NK-92 treated with Interleukin-12 subunit alpha and Interleukin-12 subunit beta, amount 100 ng/mL, for 24 hours (cell line): ENCODE data around the gene RPS6KB2.
"Not testable (repeated sequence)": the region's sequence is repeated elsewhere in the genome, so short reads cannot be mapped to it uniquely, and the experiment has no call there.

Experiments
- DNase-seq: peaks from one replicate; lab custom pipeline; 2025; lab: John Stamatoyannopoulos, UW

Gene RPS6KB2

DNA sequence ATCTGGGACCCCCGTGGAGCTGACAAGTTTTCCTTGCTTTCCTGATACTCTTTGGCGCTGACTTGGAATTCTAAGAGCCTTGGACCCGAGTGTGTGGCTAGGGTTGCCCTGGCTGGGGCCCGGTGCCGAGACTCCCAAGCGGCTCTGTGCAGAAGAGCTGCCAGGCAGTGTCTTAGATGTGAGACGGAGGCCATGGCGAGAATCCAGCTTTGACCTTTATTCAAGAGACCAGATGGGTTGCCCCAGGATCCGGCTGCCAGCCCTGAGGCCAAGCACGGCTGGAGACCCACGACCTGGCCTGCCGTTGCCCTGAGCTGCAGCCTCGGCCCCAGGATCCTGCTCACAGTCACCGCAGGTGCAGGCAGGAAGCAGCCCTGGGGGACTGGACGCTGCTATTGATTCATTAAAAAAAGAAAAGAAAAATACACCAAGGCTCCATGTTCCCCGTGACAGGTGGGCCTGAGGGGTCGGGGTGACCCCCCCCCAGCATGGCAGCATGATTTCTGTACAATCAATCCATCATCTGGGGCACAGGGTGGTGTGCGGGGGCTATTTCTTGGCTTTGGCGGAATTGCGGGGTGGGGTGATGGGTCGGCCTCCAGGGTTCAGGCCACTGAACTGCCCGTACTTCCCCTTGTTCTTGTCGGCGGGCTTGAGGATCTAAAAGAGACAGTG is 30.2 kb upstream of the RPS6KB2 start:
- DNase-seq: no peak

DNA sequence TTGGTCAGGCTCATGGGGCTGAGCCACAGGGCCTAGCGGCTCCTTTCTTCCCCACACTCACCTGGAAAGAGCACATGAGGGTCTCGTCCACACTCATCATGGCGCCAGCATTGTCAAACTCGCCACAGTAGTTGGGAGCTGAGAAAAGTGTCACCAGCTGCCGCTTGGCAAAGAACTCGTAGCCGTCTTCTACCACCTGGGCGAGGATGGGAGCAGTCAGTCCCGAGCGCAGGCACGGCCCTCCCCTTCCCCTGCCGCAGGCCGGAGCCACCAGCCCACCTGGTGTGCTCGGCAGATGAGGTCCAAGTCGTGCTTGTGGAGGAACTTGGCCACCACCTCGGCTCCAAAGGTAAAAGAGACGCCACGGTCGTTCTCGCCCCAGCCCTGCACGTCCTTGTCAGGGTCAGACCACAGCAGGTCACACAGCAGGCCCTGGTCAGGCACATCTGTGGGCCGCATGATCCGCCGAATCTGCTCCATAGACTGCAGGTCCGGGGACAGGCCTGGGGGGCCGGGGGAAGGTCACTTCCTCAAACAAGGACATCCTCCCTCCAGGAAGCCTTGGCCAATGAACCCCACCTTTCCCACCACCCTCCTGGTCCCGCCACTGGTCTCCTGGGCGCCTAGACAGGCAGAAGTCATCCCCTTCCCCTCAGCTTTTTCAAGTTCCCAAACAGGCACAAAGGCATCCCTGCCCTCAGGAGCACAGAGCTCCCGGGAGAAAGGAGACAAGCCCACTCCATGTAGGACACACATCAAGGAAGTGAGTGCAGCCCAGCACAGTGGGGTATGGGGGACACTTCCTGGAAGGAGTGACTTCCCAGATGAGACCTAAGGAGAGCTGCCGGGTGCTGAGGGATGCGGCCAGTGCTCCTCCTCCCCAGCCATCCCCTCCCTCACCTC is 29.4 kb upstream of the RPS6KB2 start:
- DNase-seq: no peak

DNA sequence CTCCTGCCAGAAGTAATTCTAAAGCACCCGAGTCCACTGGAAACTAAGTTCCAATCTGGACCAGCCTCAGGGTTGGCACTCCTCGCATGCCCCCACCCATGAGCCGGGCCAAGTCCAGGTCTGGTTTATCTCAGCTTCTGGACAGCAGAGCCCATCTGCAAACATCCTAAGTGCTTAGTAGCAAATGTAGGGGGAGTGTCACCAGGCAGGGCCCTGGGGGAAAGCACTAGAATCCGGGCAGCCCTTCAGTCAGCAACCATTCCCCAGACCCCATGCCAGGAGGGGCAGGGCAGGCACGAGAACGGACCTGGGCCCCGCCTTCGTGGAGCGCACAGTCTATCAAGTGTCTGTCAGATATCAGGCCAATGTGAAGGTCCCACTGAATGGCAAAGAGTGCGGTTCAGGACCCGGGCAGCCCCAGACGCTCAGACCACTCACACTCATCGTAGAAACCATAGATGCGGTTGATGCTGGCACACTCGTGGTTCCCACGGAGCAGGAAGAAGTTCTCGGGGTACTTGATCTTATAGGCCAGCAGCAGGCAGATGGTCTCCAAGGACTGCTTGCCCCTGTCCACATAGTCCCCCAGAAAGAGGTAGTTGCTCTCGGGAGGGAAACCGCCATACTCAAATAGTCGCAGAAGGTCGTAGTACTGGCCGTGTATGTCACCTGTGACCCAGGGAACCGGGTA is 27.9 kb upstream of the RPS6KB2 start:
- no peak for DNase-seq

GRCh38 chr11:67400942-67401494 is 27.3 kb upstream of the RPS6KB2 start:
- no peak for DNase-seq

DNA sequence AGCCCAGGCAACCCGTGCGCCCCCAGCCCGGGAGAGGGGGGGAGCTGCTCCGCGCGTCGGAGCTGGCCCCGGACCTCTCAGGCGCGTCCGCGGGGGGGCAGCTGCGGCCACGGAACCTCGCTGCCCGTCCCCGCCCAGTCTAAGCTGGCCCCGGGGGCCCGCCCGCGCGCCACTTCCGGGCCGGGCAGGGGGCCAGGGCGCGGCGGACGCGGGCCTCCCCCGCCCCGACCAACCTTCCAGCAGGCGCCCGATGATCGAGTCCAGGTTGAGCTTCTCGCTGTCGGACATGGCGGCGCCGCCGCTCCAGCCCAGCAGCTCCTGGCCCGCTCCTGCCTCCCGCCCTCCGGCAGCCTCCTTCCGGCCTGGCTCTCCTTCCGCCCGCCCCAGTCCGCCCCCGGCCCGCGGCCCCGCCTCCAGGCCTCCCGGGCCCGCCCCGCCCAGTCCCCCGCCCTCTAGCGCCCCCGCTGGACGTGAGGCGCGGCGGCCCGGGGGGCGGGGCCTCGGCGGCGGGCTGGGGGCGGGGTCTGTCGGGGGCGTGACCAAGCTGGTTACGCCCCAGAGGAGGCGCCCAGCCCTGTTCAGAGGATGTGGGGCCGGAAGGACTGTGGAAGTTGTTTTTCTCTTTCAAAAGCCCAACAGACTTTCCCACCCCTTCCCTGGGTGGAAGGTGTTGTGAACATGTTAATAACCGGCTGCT is 26.7 kb upstream of the RPS6KB2 start, which contains the start of gene PPP1CA:
TSS of gene PPP1CA (minus strand) at position 364 of the 697 bp plus-strand sequence. CDS start at position 288, 76 bp downstream.
- peak; percentile 87 for DNase-seq

DNA sequence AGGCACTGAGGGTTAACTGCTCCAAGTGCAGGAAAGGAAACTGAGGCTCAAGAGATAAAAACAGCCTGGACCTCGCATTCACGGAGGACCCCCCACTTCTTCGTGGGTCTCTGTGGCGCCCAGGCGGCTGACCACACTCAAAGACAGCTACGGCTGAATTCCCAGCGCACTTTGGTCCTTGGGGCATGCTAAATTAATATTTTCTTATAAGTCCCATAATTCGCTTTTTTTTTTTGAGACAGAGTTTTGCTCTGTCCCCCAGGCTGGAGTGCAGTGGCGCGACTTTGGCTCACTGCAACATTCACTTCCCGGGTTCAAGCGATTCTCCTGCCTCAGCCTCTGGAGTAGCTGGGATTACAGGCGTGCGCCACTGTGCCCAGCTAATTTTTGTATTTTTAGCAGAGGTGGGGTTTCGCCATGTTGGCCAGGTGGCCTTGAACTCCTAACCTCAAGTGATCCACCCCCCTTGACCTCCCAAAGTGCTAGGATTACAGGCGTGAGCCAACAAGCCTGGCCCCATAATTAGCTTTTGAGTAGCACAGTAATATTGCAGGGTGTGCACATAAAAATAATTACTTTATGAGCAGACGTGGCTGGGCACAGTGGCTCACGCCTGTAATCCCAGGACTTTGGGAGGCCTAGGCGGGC is 26.0 kb upstream of the RPS6KB2 start:
- DNase-seq: not testable (repeated sequence)

GRCh38 chr11:67403085-67403484 is 25.2 kb upstream of the RPS6KB2 start:
- DNase-seq: not testable (repeated sequence)

GRCh38 chr11:67404515-67405195 is 23.6 kb upstream of the RPS6KB2 start:
- no peak for DNase-seq

DNA sequence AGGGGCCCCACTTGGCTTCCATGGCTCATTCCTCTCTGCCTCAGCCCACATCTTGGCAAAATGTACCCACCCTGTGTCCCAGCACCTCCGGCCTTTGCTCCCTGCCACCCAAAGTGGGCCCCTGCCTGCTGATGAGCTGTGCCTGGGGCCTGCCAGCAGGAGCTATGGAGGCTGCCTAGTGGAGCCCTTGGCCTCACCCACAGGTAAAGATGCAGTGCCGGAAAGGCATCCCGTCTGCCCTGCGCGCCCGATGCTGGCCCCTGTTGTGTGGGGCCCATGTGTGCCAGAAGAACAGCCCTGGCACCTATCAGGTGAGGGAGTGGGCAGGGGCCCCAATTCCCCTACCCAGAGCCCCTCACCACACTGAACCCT is 23.1 kb upstream of the RPS6KB2 start:
- DNase-seq: no peak

DNA sequence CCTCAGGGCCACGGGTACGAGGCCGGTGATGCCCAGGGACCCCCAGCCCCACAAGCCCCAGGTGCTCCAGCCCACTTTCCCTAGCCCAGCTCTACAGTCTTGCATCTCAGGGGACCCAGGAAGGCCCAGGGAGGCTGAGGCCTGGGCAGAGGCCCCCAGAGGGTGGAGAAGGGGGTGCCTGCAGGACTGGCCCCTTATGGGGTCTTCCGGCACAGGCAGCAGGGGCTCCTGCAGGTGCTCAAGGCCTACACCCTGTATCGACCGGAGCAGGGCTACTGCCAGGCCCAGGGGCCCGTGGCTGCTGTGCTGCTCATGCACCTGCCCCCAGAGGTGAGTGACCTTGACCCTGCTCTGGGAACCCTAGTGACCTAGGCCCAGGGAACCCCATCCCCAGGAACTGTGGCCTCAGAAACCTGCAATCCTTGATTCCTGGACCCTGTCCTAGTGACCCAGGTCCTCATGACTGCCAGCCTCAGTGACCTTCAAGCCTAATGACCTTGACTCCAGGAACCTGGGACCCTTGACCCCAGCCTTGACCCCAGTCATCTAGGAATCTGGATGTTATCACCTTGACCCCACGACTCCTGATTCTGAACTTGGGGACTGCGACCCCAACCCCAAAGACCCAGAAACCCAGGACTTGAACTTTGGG is 22.5 kb upstream of the RPS6KB2 start:
- DNase-seq: no peak

DNA sequence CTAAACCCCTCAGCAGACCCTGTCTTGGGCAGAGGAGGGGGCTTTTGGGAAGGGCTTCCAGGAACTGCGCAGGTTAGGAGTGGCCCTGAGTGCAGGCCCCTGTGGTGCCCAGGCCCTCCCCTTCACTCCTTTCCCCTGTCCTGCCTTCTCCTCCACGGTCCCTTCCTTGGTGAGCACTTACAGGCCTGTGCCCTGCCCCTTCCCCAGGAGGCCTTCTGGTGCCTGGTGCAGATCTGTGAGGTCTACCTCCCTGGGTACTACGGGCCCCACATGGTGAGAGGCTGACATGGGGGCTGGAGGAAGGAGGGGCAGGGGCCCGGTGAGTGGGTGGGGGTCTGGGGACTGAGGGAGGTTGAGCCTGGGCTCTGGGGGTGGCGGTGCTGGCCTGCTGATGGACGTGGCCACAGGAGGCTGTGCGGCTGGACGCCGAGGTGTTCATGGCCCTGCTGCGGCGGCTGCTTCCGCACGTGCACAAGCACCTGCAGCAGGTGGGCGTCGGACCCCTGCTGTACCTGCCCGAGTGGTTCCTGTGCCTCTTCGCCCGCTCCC is 21.8 kb upstream of the RPS6KB2 start:
- no peak for DNase-seq

DNA sequence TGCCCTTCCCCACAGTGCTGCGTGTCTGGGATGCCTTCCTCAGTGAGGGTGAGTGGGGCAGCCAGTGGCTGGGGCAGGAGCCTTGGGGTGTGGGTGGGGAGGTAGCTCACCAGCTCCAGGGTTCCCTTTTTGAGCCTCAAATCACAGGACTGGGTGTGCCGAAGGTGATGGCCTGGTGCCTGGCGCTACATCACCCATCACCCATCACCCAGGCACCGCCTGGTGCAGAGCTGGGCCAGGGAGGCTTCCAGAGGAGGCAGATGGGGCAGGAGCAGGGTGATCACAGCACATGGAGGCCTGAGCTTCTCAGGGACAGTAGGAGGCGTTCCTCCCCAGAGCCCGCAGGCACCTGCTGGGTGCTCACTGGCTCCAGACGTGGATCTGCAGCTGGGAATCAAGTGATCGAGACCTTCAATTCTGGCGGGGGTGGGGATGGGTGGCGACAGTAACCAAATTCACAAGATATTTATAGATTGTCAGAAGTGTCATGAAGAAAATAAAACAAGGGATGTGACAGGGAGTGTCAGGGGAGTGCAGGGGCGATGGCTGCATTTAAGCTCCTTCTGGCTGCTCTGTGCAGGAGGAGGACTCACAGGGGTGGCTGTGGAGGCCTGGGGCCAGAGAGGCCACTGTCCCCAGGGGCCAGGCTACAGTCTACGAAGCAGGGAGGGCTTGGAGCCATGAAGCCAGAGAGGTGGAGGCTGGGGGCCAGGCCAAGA is 21.2 kb upstream of the RPS6KB2 start:
- no peak for DNase-seq

DNA sequence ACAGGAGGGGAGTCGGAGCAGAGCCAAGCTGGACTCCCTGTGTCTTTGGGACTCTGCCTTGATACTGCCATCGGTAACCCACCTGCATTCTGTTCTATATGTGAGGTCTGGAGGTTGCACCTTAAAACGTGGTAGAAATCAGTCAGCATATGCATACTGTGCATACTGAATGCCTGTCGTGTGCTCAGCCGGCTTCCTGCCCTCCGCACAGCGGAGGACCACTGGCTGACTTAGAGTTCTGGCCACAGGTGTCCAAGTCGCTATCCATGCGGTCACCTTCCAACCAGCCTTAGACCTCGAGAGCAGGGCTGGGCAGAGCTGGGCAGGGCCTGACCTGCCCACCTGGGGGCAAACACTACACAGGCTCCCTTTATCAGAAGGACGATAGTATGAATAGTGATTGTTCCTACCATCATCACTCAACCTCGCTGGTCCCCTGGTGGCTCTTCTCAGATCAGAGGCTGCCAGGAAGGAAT is 20.6 kb upstream of the RPS6KB2 start:
- DNase-seq: no peak

DNA sequence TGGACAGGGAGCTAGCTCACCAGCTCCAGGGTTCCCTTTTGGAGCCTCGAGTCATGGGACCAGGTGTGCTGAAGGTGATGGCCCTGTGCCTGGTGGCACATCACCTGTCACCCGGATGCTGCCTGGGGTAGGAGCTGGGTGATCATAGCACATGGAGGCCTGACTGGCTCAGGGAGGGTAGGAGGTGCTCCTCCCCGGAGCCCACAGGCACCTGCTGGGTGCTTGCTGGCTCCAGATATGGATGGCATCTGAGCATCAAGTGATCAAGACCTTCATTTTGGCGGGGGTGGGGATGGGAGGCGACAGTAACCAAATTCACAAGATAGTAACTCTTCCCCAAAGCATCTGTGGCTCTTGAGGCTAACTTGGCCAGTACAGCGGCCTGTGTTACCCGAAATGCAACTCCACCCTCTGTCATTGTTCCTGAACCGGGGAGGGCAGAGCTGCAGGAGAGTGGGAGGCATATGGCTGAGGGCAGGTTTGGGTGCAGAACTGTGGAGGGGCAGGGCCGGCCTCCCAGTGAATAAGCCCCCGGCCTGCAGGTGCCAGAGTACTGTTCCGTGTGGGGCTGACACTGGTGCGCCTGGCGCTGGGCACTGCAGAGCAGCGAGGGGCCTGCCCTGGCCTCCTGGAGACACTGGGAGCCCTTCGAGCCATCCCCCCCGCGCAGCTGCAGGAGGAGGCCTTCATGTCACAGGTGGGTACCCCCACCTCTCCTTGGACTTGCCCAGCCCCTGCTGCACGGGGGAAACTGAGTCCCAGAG is 19.7 kb upstream of the RPS6KB2 start:
- DNase-seq: no peak

DNA sequence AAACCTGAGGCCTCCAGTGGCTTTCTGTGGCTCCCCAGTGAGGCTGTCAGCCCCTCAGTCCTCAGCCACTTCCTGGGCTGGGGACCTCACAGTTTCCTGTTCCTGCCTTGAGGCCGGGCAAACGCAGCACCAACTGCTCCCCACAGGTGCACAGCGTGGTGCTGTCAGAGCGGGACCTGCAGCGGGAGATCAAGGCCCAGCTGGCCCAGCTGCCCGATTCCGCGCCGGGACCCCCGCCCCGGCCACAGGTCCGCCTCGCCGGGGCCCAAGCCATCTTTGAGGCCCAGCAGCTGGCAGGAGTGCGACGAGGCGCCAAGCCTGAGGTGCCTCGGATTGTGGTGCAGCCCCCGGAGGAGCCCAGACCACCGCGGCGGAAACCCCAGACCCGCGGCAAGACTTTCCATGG is 19.0 kb upstream of the RPS6KB2 start:
- DNase-seq: peak; percentile 76

GRCh38 chr11:67409781-67410368 is 18.4 kb upstream of the RPS6KB2 start:
- DNase-seq: peak; percentile 38

DNA sequence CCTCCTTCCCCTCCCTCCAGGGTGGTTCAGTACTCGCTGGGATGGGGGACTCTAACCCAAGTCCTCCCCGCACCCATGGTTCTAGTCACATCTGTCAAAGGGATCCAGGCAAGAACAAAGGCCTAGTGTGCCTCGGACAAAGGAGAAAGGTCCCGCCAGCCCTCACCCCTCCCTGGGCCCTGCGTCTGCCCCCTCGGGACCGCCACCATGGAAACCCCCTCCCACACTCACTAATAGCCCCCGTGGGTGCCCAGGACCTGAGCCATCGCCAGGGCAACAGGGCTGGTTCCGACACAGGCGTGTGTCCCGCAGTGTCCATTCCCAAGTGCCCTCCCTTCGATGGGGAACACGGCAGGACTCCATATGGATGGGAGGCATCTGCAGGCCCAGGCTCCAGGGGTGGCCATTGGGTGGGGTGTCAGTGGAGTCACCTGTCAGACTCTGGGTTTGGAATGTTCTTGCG is 17.9 kb upstream of the RPS6KB2 start:
- no peak for DNase-seq
